NCI-H187 treated with DMSO at 0.1 percent for 48 hours (cell line): ENCODE data around the gene SEPSECS.
A peak's percentile ranks its signal among the peaks of the same experiment; 100 is the strongest.
"Not testable (repeated sequence)": the region's sequence is repeated elsewhere in the genome, so short reads cannot be mapped to it uniquely, and the experiment has no call there.

ENCODE experiments used
- DNase-seq: peaks from one replicate; lab custom pipeline; 2025; lab: John Stamatoyannopoulos, UW

Gene SEPSECS

DNA sequence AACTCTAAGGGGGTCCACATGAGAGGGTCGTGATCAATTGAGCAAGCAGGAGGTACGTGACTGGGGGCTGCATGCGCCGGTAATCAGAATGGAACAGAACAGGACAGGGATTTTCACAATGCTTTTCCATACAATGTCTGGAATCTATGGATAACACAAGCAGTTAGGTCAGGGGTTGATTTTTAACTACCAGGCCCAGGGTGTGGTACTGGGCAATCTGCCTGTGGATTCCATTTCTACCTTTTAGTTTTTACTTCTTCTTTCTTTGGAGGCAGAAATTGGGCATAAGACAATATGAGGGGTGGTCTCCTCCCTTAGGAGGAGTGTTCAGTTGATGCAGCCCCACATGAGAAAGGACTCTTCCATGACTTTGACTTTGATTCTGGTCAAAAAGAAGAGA, 76.8 kb downstream of the SEPSECS start:
- not testable (repeated sequence) for DNase-seq

DNA sequence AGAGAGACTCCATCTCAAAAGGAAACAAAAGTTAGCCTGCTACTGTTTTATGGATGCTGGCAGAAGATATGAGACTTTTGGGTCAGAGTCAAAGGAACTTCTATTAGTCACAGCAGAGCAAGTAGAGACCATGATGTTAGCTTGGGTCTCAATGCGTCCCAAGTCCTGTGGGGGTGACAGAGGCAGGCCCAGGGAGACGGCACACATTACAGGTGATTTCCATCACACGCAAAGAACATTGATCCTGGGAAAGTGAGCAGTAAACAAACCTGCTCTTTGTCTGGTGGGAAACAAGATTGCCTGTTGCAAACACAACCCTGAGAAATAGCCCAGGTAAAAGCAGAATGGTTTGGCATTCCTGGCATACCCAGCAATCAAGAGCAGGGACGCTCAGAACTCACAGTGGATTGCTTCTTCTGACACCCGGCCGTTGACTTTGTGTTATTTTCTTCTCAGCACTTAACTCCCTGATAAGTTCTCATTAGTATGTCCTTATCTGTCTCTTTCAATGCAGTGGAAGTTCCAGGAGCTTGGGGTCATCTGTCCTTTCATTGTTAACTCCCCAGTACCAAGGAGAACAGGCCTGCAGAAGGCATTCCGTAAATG, 78.3 kb downstream of the SEPSECS start:
- no peak for DNase-seq

DNA sequence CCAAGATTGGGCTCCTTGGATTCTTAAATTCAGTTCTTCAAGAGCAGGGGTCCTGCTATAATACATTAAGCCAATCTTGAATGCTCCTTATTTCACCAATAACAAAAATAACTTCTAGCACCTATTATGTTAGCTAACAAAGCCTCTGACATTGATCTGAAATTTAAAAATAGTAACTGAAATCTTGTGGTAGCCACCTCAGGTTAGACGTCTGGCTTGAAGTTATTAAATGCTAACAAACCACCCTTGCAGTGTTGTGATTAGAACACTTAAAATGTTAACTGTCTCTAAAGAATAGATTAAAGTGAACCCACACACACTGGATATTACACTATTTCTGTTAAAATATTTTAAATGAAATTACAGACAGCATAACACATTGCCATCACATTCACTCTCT, 79.7 kb downstream of the SEPSECS start:
- no peak for DNase-seq

DNA sequence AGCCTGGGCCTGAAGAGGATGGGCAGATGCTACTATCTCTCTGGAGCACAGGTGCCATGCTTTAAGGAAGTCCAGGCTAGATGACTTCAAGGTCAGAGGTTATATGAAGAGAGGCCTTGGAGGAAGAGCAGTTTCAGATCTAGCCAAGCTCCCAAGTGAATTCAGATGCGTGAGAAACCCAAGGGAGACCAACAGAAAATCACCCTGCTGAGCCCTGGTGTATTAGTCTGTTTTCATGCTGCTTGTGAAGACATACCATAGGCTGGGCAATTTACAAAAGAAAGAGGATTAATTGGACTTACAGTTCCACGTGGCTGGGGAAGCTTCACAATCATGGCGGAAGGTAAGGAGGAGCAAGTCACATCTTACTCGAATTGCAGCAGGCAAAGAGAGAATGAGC, 81.7 kb downstream of the SEPSECS start:
- DNase-seq: no peak

DNA sequence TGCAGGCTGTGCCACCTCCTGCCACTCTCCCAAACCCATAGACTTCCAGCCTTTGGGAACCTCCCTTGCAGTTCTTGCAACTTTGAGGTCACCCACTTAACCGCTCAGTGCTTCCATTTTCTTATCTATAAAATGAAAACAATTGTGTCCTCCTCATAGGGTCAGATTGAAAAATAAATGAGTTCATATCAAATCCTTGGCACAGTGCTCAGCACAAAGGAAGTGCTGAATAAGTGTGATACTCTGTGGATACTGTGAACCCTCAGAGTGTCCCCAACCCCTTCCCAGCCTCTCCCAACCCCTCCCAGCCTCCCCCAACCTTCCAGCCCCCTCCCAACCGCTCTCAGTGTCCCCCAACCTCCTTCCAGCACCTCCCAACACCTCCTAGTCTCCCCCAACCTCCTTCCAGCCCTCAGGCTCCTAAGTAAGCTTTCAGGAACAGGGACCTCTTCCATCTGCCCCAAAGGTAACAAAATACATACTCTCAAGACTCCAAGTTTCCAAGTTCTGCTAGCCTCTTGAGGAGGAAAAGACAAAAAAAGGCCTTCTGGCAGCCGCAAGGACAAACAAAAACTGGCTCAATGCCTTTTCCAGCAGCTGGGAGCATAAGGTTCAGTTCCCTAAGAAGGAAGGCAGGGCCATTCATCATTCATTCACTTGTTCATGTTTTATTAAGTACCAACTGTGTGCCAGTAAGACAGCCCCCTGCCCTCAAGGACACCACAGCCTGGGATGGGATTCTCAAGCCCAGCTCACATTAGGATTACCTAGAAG, 83.4 kb downstream of the SEPSECS start:
- DNase-seq: no peak

DNA sequence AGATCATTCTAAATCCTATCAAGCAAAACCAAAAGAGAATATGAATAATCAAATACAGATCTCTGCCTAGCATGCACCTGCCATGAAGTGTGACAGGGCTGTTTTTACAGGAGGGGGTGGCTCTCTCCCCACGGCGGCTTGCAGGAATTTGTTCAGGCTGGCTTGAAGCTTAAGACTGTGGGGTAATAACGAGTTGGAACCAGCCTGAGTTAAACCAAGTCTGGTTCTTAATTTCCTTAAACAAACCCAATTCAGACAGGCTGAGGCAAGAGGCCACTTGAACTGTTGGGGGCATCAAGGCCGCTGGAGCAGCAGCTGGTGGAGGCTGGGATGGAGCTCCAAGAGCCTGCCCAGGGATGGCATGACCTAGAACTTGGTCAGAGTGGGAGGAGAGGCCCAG, 84.4 kb downstream of the SEPSECS start:
- peak; percentile 52 for DNase-seq

DNA sequence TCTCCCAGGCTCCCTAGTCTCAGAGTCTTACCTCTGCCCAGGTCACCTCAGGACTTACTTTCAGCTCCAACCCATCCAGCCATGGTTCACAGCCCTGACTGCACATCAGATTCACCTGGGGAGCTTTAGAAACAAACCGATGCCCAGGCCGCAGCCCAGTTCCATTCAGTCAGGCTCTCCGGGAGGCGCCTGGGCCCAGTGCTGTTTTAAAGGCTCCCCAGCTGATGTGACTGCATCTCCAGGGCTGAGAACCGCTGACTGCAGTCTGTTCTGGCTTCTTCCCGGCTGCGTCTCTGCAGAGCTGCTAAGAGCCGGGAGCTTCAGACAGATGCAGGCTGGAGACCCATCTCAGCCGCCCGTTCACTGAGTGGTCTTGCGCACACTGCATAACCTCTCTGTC, 85.1 kb downstream of the SEPSECS start:
- no peak for DNase-seq

DNA sequence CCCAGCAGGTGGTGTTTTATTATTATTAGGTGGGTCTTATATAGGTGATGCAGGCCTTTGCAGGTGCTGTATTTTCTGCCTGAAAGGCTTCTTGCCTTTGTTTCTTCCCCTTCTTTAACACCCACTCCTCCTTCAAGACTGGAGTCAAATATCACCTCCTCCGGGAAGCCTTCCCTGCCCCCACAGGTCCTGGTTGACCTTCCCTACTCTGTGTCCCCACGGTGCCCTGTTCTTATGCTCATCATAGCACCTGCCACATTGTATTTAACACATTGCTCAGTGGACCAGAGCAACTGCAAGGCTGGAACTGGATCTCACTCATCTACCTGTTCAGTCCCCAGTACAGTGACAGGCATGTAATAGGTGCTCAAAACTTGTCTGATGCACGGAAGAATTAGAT, 89.7 kb downstream of the SEPSECS start:
- no peak for DNase-seq
